ENCODE measurements around the gene EPHB3. TPM values are rescaled to one million over a fixed set of nuclear protein-coding genes. Genes with fewer than 3 reads are reported as not detected.

Gene EPHB3
- total and polyA plus RNA-seq, 2 of the 4 experiments (the other 2 are of a cell fraction): 0.72 to 2.9 TPM

DNA sequence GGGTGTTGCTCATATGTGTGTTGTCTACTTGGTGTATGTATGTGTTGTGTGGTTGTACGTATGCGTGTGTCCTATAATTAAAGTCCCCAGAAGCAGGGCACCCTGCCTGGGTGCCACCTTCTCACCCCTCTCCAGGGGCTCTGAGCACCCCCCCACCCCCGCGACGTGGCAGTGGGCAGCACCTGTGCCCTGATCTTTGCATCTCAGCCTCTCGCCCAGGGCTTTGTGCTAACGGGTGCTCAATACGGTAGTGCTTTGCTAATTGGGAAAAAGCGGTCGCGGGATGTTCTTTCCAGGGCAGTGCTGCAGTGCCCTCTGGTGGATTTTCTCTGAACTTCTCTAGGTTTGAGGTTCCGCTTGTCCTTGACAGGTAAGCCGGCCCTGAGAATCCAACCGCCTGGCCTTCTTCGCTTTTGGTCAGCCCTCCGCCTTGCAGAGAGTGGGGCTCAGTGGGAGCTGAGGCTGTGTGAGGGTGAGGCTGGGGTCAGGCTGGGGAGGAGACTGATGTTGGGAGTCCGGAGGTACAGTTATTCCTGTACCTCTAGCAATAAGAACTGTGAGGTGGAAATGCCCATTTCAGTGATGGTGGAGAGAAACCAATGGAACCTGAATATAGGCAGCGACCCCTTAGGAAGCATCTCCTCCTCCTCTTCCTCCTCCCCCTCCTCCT is 17.6 kb upstream of the EPHB3 start:
- CTCF ChIA-PET: interaction anchor here (1.1 kb wide), 1 partner anchor 168 kb away, joined by 3 read pairs; no protein-coding TSS in a partner anchor
- in situ Hi-C loops (cut with MboI; ENCODE audit: low sequenced_read_pairs): no loop called here
- H2AK9ac ChIP-seq (replicated peaks; ENCODE audit: low read depth, low read length, poor library complexity): no peak overlapping the region

More for the DNA sequence above, 17.6 kb upstream of the EPHB3 start:
- DNase-seq (peak; percentile 69), ATAC-seq (ENCODE audit: low read depth) (peak; percentile 96)
- Histone ChIP-seq H3K4me1 (ENCODE audit: control insufficient read depth, insufficient read depth, low read length) (no peaks in the 10 kb centered on the region), H3K23ac (ENCODE audit: low read depth, low read length) (no peak overlapping the region), H3K9me3 (ENCODE audit: control insufficient read depth, insufficient read depth, low read length) (no peaks in the 10 kb centered on the region), H3K4me2 (ENCODE audit: low read depth, low read length) (no peak overlapping the region), H3K4me3 (ENCODE audit: insufficient read depth, low read depth, low read length) (no peak overlapping the region), H3K27ac (ENCODE audit: insufficient read depth, low read length) (no peak overlapping the region), H2AFZ (replicated peaks; ENCODE audit: low read length, poor library complexity) (peak overlapping the region; percentile 79), H2BK5ac (ENCODE audit: low read depth, low read length, poor library complexity, severe bottlenecking) (no peak overlapping the region), H4K91ac (ENCODE audit: insufficient read depth, low read depth, low read length) (no peak overlapping the region), H4K5ac (ENCODE audit: low read depth, low read length) (no peak overlapping the region), H4K8ac (ENCODE audit: low read depth in 2 of 2, low read length in 2 of 2) (no peak overlapping the region), H3K18ac (ENCODE audit: low read depth, low read length) (no peak overlapping the region), H3K9ac (ENCODE audit: low read depth, low read length) (no peak overlapping the region), H2BK20ac (ENCODE audit: low read depth, low read length) (no peak overlapping the region), H3K27me3 (ENCODE audit: control insufficient read depth, insufficient read depth, low read length) (peaks cover 52% of the 10 kb centered on the region), H3K9me1 (ENCODE audit: insufficient read depth, low read length) (no peaks in the 10 kb centered on the region), H2BK15ac (ENCODE audit: low read depth, low read length) (no peak overlapping the region), H3K36me3 (ENCODE audit: control insufficient read depth, insufficient read depth, low read length) (no peaks in the 10 kb centered on the region), H3K79me1 (ENCODE audit: low read depth in 1 of 2, low read length in 2 of 2) (no peaks in the 10 kb centered on the region), H3K56ac (ENCODE audit: extremely low read depth, insufficient read depth, low read length) (no peak overlapping the region), H3K4ac (ENCODE audit: low read depth, low read length) (no peak overlapping the region), H4K20me1 (ENCODE audit: insufficient read depth, low read length) (no peaks in the 10 kb centered on the region), H2AK5ac (ENCODE audit: low read depth, low read length) (no peak overlapping the region), H3K14ac (replicated peaks; ENCODE audit: low read depth, low read length) (no peak overlapping the region), H2BK120ac (ENCODE audit: low read depth, low read length) (no peak overlapping the region)
- dilution Hi-C loops (cut with HindIII; ENCODE audit: low sequenced_read_pairs, unreplicated experiment): loop anchor here (25.0 kb wide), 1 partner anchor 182 kb away; the partner anchor contains the start of genes CLCN2 and POLR2H
- intact Hi-C loops (cut with micrococcal nuclease): loop anchor here (1.0 kb wide), 1 partner anchor 173 kb away; no protein-coding TSS in a partner anchor
- POLR2A ChIA-PET (ENCODE audit: unreplicated experiment): no interaction called here
- TF ChIP-seq, protein P1, sequence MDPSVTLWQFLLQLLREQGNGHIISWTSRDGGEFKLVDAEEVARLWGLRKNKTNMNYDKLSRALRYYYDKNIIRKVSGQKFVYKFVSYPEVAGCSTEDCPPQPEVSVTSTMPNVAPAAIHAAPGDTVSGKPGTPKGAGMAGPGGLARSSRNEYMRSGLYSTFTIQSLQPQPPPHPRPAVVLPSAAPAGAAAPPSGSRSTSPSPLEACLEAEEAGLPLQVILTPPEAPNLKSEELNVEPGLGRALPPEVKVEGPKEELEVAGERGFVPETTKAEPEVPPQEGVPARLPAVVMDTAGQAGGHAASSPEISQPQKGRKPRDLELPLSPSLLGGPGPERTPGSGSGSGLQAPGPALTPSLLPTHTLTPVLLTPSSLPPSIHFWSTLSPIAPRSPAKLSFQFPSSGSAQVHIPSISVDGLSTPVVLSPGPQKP (IDR thresholded peaks at IDR 0.05; ENCODE audit: borderline replicate concordance, low read depth, low read length): no peak
- TF ChIP-seq, protein P2, sequence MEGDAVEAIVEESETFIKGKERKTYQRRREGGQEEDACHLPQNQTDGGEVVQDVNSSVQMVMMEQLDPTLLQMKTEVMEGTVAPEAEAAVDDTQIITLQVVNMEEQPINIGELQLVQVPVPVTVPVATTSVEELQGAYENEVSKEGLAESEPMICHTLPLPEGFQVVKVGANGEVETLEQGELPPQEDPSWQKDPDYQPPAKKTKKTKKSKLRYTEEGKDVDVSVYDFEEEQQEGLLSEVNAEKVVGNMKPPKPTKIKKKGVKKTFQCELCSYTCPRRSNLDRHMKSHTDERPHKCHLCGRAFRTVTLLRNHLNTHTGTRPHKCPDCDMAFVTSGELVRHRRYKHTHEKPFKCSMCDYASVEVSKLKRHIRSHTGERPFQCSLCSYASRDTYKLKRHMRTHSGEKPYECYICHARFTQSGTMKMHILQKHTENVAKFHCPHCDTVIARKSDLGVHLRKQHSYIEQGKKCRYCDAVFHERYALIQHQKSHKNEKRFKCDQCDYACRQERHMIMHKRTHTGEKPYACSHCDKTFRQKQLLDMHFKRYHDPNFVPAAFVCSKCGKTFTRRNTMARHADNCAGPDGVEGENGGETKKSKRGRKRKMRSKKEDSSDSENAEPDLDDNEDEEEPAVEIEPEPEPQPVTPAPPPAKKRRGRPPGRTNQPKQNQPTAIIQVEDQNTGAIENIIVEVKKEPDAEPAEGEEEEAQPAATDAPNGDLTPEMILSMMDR (conservative IDR thresholded peaks at IDR 0.05; ENCODE audit: low read depth, low read length): peak; percentile 91
- TF ChIP-seq POLR2A (IDR thresholded peaks at IDR 0.05; ENCODE audit: low read depth, low read length) (no peak), CEBPB (IDR thresholded peaks at IDR 0.05; ENCODE audit: low read depth, low read length) (no peak), SMC3 (IDR thresholded peaks at IDR 0.05; ENCODE audit: low read depth, low read length) (peak; percentile 83), MXI1 (IDR thresholded peaks at IDR 0.05; ENCODE audit: borderline replicate concordance, low read depth, low read length) (no peak), CHD1 (IDR thresholded peaks at IDR 0.05; ENCODE audit: low read depth, low read length) (no peak), RAD21 (IDR thresholded peaks at IDR 0.05; ENCODE audit: low read length) (peak; percentile 90)
- WGBS, 2 experiments (ENCODE audit: extremely low coverage in 2 of 2, insufficient read length in 1 of 2): 0% methylated on average over 3 of the region's 18 CpGs; no CpG with 5 or more reads in 1 of the 2 experiments
- no TSS peak for BruUV-seq (replicated peaks)
